ENCODE measurements around the gene KRTAP9-3. TPM values are rescaled to one million over a fixed set of nuclear protein-coding genes. Genes with fewer than 3 reads are reported as not detected.

KRTAP9-3 gene
- total RNA-seq, 2 experiments from 2014 or later: not detected

- intact Hi-C loops (cut with micrococcal nuclease): no loop called here
- no peak for TF ChIP-seq CTCF (IDR thresholded peaks at IDR 0.05)
These were observed 46.1 kb downstream of the KRTAP9-3 start for GRCh38 chr17:41278176-41278955.

More at GRCh38 chr17:41278176-41278955, 46.1 kb downstream of the KRTAP9-3 start:
- H3K9me3 Mint-ChIP-seq: no peaks in the 10 kb centered on the region
- POLR2A ChIA-PET: no interaction called here
- no peak for ATAC-seq
- H3K36me3 Mint-ChIP-seq (ENCODE audit: low read depth): no peaks in the 10 kb centered on the region
- CTCF ChIA-PET: no interaction called here
- DNase-seq: no peak
- H3K27me3 Mint-ChIP-seq: peaks cover 6% of the 10 kb centered on the region
- no peak overlapping the region for H3K27ac Mint-ChIP-seq
- H3K4me1 Mint-ChIP-seq (ENCODE audit: low read depth): no peaks in the 10 kb centered on the region
- H3K4me3 Mint-ChIP-seq: no peak overlapping the region

Other genes with a start within 250 kb of the KRTAP9-3 start
- not detected for gene KRT40, start 248.1 kb upstream of the KRTAP9-3 start, total RNA-seq
- gene KRTAP3-3, start 238.3 kb upstream of the KRTAP9-3 start, total RNA-seq: not detected
- gene KRTAP3-2, start 232.5 kb upstream of the KRTAP9-3 start, total RNA-seq: not detected
- gene KRTAP3-1, start 223.3 kb upstream of the KRTAP9-3 start, total RNA-seq: not detected
- gene KRTAP1-5, start 205.2 kb upstream of the KRTAP9-3 start, total RNA-seq: not detected
- gene KRTAP1-4, start 202.3 kb upstream of the KRTAP9-3 start, total RNA-seq: not detected
- not detected for gene KRTAP1-3, start 197.6 kb upstream of the KRTAP9-3 start, total RNA-seq
- gene KRTAP1-1, start 191.0 kb upstream of the KRTAP9-3 start, total RNA-seq: not detected
- not detected for gene KRTAP2-1, start 185.1 kb upstream of the KRTAP9-3 start, total RNA-seq
- not detected for gene KRTAP2-2, start 177.2 kb upstream of the KRTAP9-3 start, total RNA-seq
- not detected for gene KRTAP2-3, start 172.3 kb upstream of the KRTAP9-3 start, total RNA-seq
- gene KRTAP2-4, start 166.6 kb upstream of the KRTAP9-3 start, total RNA-seq: not detected
- not detected for gene KRTAP4-7, start 148.3 kb upstream of the KRTAP9-3 start, total RNA-seq
- gene KRTAP4-8, start 134.3 kb upstream of the KRTAP9-3 start, total RNA-seq: not detected
- gene KRTAP4-16, start 130.2 kb upstream of the KRTAP9-3 start, total RNA-seq: not detected
- gene KRTAP4-9, start 127.1 kb upstream of the KRTAP9-3 start, total RNA-seq: not detected
- gene KRTAP4-11, start 114.1 kb upstream of the KRTAP9-3 start, total RNA-seq: not detected
- gene KRTAP4-12, start 108.3 kb upstream of the KRTAP9-3 start, total RNA-seq: not detected
- not detected for gene KRTAP4-6, start 91.9 kb upstream of the KRTAP9-3 start, total RNA-seq
- gene KRTAP4-5, start 82.6 kb upstream of the KRTAP9-3 start, total RNA-seq: not detected
- gene KRTAP4-4, start 71.7 kb upstream of the KRTAP9-3 start, total RNA-seq: not detected
- not detected for gene KRTAP4-3, start 64.2 kb upstream of the KRTAP9-3 start, total RNA-seq
- gene KRTAP4-2, start 54.2 kb upstream of the KRTAP9-3 start, total RNA-seq: not detected
- gene KRTAP4-1, start 47.5 kb upstream of the KRTAP9-3 start, total RNA-seq: not detected
- gene KRTAP9-1, start 42.6 kb upstream of the KRTAP9-3 start, total RNA-seq: not detected
- gene KRTAP9-2, start 5.8 kb upstream of the KRTAP9-3 start, total RNA-seq: not detected
- not detected for gene KRTAP9-8, start 5.5 kb downstream of the KRTAP9-3 start, total RNA-seq
- not detected for gene KRTAP9-4, start 17.2 kb downstream of the KRTAP9-3 start, total RNA-seq
- gene KRTAP9-9, start 22.9 kb downstream of the KRTAP9-3 start, total RNA-seq: not detected
- not detected for gene KRTAP9-6, start 32.9 kb downstream of the KRTAP9-3 start, total RNA-seq
- gene KRTAP9-7, start 43.2 kb downstream of the KRTAP9-3 start, total RNA-seq: not detected
- gene KRTAP29-1, start 70.4 kb downstream of the KRTAP9-3 start, total RNA-seq: not detected
- gene KRTAP16-1, start 76.9 kb downstream of the KRTAP9-3 start, total RNA-seq: not detected
- gene KRTAP17-1, start 83.3 kb downstream of the KRTAP9-3 start, total RNA-seq: not detected
- gene KRT33A, start 118.4 kb downstream of the KRTAP9-3 start, total RNA-seq: not detected
- not detected for gene KRT33B, start 137.4 kb downstream of the KRTAP9-3 start, total RNA-seq
- gene KRT34, start 149.9 kb downstream of the KRTAP9-3 start, total RNA-seq: not detected
- not detected for gene KRT31, start 165.2 kb downstream of the KRTAP9-3 start, total RNA-seq
- not detected for gene KRT37, start 192.1 kb downstream of the KRTAP9-3 start, total RNA-seq
- gene KRT38, start 208.5 kb downstream of the KRTAP9-3 start, total RNA-seq: not detected
- gene KRT32, start 234.9 kb downstream of the KRTAP9-3 start, total RNA-seq: not detected
- not detected for gene KRT35, start 248.7 kb downstream of the KRTAP9-3 start, total RNA-seq

Data from activated CD8-positive, alpha-beta T cell treated with anti-CD3 and anti-CD28 coated beads for 36 hours (primary cell).